K562 (cell line): Measurements from ENCODE around the gene NEMF.

ENCODE experiments used
- MAX ChIP-seq: sonication (generic); formaldehyde crosslinking; IDR thresholded peaks from 2 replicates; pipeline ENCODE4 v1.9.0; 2022; ENCODE audit warnings: mild to moderate bottlenecking, missing genetic modification reagents
- NELFE ChIP-seq: IDR thresholded peaks from 2 replicates; pipeline ENCODE4 v1.6.1; 2011; ENCODE audit warnings: mild to moderate bottlenecking; ENCODE audit not compliant: insufficient read depth, insufficient read length
- RAD21 ChIP-seq, 2 experiments: fragments of 250-450 bp in 1 of 2; fragments of 450-650 bp in 1 of 2; sonication (Bioruptor Pico) in 1 of 2; formaldehyde crosslinking in 1 of 2; IDR thresholded peaks in 1 of 2; conservative IDR thresholded peaks in 1 of 2; 2 replicates each; pipeline versions ENCODE4 v1.4.0 to v1.8.0; 2020 to 2022; ENCODE audit warnings: mild to moderate bottlenecking in 2 of 2, moderate library complexity in 1 of 2
- SOX6 ChIP-seq: fragments of 450-650 bp; IDR thresholded peaks from 2 replicates; pipeline ENCODE4 v1.6.1; 2014; ENCODE audit warnings: mild to moderate bottlenecking

DNA sequence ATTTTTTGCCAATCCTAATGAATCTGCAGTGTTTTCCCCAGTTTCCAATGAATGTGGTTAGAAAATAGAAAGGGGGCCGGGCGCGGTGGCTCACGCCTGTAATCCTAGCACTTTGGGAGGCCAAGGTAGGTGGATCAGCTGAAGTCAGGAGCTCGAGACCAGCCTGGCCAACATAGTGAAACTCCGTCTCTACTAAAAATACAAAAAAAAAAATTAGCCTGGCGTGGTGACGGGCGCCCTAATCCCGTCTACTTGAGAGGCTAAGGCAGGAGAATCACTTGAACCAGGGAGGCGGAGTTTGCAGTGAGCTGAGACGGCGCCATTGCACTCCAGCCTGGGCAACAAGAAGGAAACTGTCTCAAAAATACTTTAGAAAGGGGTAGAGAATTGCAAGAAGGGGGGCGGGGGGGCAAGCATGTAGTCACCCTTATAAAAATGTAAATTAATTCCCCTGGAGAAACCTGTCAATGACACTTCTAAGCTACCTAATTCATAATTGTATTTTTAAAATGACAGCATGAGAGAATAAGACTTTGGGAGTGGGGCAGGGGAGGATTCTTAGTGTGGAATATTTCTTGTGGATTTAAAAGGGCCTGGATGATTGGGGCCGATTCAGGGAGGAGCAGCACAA, 82.9 kb downstream of the NEMF start:
- no peak for TF ChIP-seq RAD21 (CRISPR knock-in tag; conservative IDR thresholded peaks at IDR 0.05 in 1 of 2, IDR thresholded peaks at IDR 0.05 in 1 of 2)
- TF ChIP-seq MAX (CRISPR knock-in tag), result no peak
- no peak for TF ChIP-seq SOX6
- TF ChIP-seq NELFE, result no peak
